G401 (cell line): ENCODE measurements around the gene KCNQ1. TPM values are rescaled to one million over a fixed set of nuclear protein-coding genes. Genes with fewer than 3 reads are reported as not detected.

ENCODE experiments used
- DNase-seq: peaks from one replicate; pipeline ENCODE4 v3.0.0-alpha.2; 2015; ENCODE audit warnings: low spot score
- in situ Hi-C: cut with HindIII; loops from 2 replicates; pipeline ENCODE4 v1.10.0; 2016; ENCODE audit warnings: low sequenced_read_pairs, mixed read lengths
- total RNA-seq: library from RNA; depleted of rRNA; stranded (reverse); fragments of >200 nt; shearing (Covaris generic); gene quantifications from 2 replicates; pipeline ENCODE4 v1.2.3, GENCODE V29; 2014

Gene KCNQ1
- total RNA-seq, 1 experiment from 2014 or later, result 0.85 TPM

DNA sequence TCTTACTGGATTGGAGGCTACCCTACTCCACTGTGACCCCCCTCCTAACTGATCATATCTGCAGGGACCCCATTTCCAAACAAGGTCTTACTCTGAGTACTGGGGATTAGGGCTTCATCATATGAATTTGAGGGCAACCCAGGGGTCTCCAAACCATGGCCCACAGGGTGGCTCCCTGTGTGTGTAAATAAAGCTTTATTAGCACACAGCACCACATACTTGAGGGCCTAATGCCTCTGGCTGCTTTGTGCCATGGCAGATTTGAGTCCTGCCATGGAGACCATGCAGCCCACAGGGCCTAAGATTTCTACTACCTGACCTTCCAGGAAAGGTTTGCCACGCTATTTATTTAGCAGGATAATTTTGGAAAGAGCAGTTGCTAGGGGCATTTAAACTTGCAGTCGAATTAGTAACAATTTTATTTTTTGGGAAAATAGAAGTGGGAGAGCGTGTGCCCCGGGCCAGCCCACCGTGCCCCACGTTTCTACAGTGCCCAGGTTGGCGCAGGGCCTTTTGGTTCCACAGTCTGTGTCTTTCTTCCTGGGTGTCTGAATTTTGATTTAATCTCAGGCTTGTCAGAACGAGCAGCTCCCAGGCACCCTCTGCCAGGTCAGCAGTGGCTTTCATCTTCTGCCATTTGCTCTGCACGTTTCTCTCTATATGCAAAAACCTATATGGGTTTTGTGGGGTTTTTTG, 92.3 kb downstream of the KCNQ1 start:
- in situ Hi-C loops, result no loop called here
- DNase-seq, result no peak

DNA sequence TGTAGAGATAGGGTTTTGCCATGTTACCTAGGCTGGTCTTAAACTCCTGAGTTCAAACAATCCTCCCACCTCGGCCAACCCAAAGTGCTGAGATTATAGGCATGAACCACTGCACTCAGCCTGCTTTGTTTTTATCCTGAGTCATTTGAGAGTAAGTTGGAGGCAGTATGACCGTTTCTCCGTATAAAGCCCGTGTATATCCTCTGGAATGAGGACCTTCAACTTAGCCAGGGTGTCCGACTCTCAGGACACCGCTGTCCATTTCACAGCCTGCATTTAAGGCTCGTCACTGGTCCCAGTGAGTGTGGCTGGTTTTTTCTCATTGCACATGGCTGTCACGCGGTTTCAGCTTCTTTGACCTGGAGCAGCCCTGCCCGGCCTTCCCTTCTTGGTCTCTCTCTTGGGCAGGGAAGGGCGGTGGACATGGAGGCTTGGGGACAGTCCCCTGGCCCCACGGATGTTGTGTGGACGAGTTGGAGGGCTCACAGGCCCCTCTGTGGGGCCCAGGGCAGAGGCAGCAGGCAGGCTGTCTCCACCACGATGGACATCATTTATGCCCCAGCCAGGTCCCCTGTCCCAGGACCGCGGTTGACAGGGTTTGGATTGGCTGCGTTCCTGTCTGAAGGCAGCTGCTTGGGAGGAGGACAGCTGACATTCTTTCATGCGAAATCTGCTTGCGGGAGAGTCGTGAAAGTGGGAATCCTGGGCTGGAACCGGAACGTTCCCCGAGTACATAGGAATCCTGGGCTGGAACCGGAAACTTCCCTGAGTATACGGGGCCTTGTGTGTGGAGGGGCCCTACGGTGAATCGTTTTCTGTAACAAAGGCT, 93.3 kb downstream of the KCNQ1 start:
- DNase-seq, result no peak
- in situ Hi-C loops, result no loop called here

DNA sequence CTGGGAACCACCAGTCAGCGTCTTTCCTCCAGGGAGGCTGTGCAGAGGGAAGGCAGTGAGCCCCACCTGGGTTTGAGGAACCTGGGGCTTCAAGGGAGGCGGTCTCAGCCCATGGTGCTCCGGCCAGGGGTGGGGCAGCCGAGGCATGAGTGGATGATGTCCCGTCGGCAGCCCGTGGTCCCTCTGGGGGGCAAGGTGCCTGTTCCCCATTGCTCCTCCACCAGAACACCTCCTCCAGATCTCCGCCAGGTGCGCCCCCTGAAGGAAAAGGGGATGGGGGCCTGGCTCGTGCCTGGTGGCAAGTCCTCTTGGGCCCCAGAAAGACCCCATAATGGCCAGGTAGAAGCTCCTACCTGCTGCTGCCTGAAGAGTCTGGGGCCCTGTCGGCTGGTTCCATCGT, 94.1 kb downstream of the KCNQ1 start:
- no peak for DNase-seq
- in situ Hi-C loops, result no loop called here

DNA sequence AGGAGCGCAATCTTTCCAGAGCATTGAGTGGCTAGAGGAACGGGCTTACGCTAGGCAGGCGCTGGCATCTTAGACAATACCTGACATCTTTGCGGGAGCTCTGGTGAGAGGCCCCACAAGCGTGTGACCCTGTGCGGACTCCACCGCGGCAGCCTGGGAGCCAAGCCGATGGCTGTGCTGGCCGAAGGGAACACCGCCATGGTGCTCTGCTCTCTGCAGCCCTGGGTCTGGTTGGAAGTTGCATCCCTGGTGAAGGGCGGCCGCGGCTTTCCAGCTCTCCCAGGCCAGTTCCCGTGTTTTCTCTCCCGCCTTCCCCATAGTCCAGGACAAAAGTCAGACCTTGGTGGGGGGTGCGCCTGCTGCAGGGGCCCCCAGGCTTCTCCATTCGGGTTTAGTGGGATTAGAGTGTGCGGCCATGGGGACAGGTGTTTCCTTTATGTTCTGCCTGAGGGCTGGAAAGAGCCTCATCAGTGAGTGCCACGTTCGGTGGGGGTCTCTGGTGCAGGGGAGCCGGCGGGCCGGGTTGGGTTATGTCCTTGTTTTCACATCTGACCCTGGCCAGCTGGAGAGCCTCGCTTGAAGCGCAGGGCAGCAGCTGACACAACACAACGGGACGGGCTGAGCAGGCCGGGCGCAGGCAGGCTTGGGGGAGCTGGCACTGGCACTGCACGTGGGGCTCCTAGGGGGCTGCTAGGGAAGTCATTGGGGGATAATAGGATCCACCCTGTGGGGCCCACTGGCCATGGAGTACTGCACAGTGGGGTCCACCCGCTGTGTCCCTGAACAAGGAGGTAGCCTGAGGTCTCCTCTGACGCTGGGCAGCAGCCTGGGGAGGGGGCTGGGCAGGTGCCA, 94.8 kb downstream of the KCNQ1 start:
- in situ Hi-C loops, result no loop called here
- no peak for DNase-seq

DNA sequence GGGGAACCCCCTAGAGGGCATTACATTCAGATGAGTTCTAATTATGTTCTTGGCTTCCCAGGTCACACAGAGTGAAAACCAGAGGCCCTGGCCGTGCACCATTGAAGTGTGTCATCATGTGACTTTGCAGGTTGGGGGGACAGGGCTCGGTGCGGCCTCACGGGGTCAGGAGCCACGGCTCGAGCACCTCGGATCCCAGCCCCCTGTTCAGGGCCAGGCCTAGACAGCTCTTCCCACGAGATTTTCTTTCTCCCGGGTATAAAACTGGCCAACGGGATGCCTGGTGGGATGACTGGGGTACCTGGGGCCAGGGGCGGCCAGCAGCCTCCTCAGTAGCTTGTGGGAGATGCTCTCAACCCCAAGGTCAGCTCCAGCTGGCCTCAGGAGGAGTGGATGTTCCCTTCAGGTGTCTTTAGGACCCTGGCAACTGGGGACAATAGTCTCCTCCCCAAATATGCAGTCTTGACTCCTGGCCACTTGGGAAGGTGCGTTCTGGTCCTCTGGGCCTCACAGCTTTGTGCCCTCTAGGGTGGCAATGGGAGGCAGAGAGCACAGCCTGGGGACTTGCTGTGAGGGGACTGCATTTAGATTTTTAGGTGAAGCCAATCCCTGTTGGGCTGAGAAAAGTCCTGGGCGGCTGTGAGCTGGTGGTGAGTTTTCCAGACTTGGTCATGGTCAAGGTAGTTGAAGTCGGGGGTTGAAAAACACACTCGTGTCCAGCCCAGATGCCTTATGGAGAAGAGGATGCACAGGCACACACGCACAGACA, 95.6 kb downstream of the KCNQ1 start:
- DNase-seq, result no peak
- in situ Hi-C loops, result no loop called here

DNA sequence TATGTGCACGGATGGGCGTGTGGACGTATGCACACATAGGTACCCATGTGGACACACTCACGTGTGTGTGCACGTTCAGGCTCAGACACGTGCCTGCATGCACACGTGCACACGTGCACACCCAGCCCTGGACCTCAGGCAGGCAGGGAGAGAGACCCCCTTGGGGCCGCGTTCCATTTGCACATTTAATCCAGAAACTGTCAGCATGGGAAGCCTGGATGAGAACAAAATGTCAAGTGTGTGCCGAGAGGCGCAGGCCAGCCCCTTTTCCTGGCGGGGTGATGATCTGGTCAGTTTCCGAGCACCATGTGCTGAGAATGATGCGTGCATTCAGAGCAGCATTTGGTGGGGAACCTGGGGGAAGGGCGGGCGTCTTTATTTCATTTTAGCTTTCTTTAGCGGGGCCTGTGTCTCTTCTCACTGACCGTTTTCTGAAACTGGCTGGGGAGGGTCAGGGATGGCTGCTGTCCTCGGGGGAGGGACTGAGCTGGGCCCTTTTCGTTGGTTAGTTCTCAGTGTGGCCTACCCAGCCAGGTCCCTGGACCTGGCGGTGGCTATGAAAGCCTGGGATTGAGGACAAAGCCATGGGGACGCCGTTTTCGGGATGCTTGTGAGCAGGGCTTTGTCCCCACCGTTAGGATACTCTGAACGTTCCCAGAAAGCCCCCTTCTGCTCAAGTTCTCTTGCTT, 96.3 kb downstream of the KCNQ1 start:
- no peak for DNase-seq
- in situ Hi-C loops, result no loop called here

DNA sequence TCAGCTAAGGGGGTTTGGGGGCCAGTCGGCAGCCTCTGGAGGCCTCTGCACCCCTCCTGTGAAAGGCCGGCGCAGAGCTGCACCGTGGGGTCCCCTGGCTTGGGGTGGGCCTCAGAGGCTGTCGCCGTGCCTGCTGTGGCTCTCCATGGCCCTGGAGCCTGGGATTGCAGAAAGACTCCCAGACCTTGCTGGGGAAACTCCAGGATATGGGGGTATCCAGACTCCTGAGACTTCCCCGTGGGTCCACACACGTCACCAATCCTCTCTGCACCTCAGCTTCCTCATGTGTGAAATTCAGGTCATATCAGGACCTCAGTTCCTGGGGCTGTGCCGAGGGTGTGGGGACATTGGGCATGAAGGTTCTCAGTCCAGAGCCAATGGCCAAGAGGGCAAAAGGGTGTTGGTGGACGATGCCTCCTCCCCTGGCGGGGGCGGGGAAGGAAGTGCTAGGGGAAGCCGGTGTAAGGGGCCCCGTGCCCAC, 97.1 kb downstream of the KCNQ1 start:
- in situ Hi-C loops, result no loop called here
- no peak for DNase-seq

DNA sequence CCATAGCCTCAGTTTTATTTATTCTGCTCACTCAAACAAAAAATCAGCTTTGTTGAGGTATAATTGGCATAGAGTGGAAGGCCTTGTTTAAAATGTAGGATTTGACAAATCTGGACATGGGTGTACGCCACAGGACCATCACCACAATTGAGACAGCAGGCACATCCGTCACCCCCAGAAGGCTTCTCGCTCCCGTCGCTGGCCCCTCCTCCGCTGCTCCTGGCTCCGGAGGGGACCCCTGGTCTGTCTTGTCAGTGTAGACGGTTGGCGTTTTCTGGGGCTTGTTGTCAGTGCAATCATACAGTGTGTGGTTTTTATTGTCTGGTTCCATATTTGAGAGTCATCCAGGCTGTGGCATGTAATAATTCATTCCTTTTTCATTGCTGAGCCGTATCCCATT, 97.6 kb downstream of the KCNQ1 start:
- no peak for DNase-seq
- in situ Hi-C loops, result no loop called here

DNA sequence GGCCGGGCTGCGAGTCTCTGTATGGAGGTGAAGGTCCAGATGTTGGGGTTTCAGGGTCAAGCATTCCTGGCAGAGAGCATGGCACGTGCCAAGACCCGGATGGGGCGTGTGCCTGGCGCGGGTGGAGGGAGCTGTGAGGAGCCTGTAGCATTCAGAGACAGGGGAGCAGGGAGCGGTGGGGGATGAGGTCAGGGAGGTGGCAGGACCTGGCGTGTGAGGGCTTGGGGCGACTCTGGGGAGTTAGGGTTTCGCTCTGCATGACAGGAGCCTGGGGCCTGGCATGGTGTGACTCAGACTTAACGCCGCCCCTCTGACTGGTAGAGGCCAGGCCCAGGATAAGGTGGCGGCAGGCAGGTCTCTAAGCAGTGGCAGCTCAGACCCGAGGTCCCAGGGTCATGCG, 103.0 kb downstream of the KCNQ1 start:
- DNase-seq, result no peak
- in situ Hi-C loops, result no loop called here

DNA sequence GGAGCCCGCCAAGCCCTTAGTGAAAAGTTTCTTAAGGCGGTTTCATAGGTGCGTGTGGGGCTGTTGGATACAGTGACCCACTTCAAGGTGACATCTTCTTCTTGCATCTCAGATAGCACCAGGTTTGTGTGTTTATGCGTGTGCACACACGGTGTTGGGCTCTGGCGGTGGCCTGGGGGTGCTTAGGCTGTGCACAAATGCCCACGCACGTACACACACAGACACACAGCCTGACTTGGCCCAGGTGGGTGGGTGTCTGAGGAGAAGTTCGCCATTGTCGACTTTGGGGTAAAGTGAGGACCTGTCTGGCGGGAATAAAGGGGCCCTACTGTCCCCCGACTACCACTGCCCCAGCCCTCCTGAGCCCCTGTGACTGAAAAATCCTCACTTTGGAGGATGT, 103.8 kb downstream of the KCNQ1 start:
- in situ Hi-C loops, result no loop called here

DNA sequence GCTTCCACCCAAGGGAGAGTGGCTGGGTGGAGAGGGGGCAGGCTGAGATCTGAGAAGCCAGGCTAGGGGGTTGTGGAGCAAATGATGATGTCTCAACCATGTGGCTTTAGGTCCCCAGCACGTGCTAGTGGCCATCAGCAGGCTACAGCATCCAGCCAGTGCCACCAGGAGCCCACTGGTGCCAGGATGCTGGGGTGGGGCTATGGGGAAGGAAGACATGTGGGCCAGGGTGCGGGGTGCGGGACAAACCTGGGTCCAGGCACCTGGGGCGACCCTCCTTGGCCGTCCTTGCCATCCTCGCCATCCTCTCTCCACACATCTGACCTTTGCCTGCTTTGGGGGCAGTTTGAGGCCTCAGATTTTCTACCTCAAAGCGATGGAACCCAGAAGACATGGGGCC, 104.3 kb downstream of the KCNQ1 start:
- in situ Hi-C loops, result no loop called here
- no peak for DNase-seq

More for the DNA sequence above, 103.8 kb downstream of the KCNQ1 start:
- DNase-seq, result no peak

DNA sequence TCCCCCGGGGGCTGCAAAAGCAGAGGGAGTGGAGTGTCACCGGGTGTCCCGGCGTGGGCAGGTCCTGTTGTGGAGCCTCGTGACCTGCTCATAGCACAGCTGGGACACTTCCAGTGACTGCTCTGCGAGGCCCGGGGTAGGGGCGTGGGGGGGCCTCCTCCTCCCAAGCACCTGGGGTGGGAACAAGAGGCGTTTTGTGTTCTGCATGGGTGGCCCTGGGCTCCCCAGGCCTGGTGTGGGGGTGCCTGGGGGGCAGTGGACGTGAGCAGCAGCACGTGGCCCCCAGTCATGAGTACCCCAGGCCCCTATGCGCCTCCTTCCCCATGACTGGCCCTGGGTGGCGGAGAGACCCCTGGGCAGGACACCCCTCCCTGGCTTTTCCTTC, 104.7 kb downstream of the KCNQ1 start:
- in situ Hi-C loops, result no loop called here

DNA sequence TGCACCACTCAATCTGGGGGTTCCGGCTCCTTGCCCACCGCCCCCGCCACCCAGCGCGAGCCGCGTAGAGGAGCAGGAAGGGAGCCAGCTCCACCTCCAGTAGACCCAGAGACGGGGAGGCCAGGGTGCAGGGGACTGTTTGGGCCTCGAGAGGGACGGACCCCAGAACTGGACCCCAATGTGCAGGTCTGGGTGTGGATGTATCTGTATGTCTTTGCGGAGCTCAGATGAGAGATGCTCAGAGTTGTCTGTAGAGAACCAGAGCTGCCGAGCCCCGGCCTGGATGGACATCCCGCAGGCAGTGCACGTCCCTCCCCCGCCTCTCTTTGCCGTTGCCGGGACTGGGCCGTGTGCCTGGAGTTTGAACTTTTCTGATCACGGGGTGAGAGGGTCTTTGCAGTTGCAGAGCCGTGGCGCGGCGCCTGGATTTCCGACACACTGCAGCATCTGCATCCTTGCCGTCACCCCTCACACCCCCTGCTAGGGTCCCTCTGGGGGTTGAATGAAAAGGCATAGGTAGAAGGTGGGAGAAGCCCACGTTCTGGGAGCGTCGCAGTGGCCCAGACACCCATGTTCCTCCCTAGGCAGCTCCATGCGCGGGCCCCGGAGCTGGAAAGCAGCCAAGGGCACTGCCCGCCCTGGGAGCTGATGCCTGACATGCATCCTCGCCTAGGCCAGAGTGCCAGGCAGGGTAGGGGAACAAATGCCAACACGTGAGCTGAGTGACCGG, 105.2 kb downstream of the KCNQ1 start:
- in situ Hi-C loops, result no loop called here
- no peak for DNase-seq

More for the DNA sequence above, 104.7 kb downstream of the KCNQ1 start:
- DNase-seq, result no peak

DNA sequence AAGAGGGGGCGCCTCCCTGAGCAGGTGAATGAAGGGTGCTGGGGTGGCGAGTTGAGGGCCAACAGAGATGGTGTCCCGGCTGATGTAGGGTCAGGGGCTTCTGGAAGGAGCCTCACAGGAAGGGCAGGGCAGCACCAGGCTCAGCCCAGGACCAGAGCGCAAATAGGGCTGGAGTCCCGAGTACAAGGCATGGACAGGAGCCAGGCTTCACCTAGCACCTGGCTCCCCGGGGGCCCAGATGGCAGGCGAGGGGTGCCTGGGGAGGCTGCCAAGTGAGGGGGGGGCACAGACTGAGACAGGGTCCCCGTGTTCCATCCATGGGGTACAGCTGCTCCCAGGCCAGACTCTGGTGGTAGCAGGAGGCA, 105.8 kb downstream of the KCNQ1 start:
- in situ Hi-C loops, result no loop called here

DNA sequence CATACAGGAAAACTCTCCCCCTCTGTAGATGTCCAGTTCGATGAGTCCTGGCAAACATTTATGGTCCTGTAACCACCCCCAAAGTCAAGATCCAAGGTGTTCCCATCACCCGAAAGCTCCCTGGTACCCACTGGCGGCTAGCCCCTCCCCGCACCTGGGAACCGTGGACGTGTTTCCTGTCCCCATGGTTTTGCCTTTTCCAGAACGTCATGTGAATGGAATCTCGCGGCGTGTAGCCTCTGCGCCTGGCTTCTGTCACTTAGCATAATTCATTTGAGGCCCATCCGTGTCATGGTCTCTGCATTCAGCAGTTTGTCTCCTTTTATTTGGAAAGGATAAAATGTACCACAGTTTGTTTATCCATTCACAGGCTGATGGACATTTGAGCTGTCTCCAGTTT, 106.3 kb downstream of the KCNQ1 start:
- no peak for DNase-seq
- in situ Hi-C loops, result no loop called here

More for the DNA sequence above, 105.8 kb downstream of the KCNQ1 start:
- DNase-seq, result no peak

DNA sequence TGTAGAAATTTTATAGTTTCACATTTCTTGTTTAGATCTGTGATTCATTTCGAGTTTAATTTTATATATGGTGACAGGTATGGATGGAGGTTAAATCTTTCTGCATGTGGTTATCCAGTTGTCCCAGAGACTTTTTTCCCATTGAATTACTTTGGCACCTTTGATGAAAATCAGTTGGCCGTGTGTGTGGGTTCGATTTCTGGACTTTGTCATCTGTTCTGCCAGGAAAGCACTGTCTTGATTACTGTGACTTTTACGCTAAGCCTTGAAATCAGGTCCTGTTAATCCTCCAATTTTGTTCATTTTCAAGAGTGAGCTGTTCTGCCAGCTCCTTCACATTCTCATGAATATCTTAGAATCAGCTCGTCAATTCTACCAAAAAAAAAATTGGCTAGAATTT, 107.4 kb downstream of the KCNQ1 start:
- DNase-seq, result no peak
- in situ Hi-C loops, result no loop called here

DNA sequence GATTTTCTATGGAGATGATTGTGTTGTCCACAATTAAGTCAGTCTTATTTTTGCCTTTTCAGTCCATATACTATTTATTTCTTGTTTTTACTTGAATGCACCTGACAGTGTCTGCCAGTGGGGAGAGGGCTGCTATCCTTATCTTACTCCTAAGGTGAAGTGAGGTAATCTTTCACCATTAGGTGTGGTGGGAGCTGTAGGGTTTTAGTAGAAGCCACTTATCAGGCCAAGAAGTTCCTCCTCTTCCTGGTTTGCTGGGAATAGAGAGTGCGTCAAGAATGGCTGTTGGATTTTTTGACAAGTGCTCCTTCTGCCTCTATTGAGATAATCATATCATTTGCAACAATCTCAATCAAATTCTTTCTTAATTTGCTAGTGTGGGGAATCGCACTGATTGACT, 108.4 kb downstream of the KCNQ1 start:
- DNase-seq, result no peak
- in situ Hi-C loops, result no loop called here

DNA sequence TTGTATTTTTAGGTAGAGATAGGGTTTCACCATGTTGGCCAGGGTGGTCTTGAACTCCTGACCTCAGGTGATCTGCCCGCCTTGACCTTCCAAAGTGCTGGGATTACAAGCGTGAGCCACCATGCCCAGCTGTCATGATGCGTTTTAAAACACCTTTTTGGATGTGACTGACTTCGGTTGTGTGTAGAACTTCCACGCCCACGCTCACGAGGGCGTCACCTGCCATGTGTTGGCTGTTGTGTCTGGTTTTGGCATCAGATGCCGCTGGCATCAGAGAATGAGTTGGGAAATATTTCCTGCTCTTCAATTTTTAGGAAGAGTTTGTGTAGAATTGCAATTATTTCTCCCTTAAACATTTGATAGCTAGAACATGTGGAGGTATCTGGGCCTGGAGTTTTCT, 109.1 kb downstream of the KCNQ1 start:
- DNase-seq, result no peak
- in situ Hi-C loops, result no loop called here
